HepG2 (cell line): ENCODE results near the gene PYGB. TPM values are rescaled to one million over a fixed set of nuclear protein-coding genes. Genes with fewer than 3 reads are reported as not detected.

Experiments
- ATAC-seq: fragments of 200-7000 bp; cut with Tn5 transposase; 3 replicates; pipeline ENCODE4 v1.9.1; 2020; ENCODE audit warnings: mild to moderate bottlenecking, moderate library complexity
- BruUV-seq: library from RNA; stranded (reverse); fragments of 400-500 nt; replicated peaks from 2 replicates; lab custom pipeline; 2021; lab: Mats Ljungman, UMichigan
- CTCF ChIA-PET: fragments of 300-600 bp; formaldehyde crosslinking; extraction: SDS; loops from one replicate; lab custom pipeline; 2021; ENCODE audit warnings: low total read pairs, inconsistent platforms, low intra/inter-chr PET ratio; lab: Yijun Ruan, JAX
- POLR2A ChIA-PET: fragments of 350-600 bp; sonication (Branson Sonifier 250); formaldehyde crosslinking; loops from one replicate; lab custom pipeline; 2020; ENCODE audit warnings: antibody characterized with exemption, inconsistent platforms; lab: Yijun Ruan, JAX
- DNase-seq: peaks from one replicate; pipeline ENCODE4 v3.0.0-alpha.2; 2015; ENCODE audit warnings: low spot score
- FAIRE-seq: peaks from 3 replicates; lab custom pipeline; 2011; peaks lifted over from hg19 to GRCh38; lab: Jason Lieb, UNC
- H2AFZ ChIP-seq: one replicate; pipeline ENCODE4 v1.6.1; 2011; ENCODE audit warnings: low read length, inconsistent platforms
- H3K27ac ChIP-seq: fragments of 300-600 bp; 3 replicates; pipeline ENCODE4 v1.8.0; 2011; ENCODE audit warnings: mixed run types, mild to moderate bottlenecking, mixed read lengths, low read length, inconsistent platforms; ENCODE audit not compliant: insufficient read depth; ENCODE audit errors: extremely low read length
- H3K27me3 ChIP-seq, 2 experiments: fragments of 200-600 bp in 1 of 2; 2 replicates in 1 of 2; 3 replicates in 1 of 2; pipeline versions ENCODE4 v1.6.0 to v1.8.0; 2011; ENCODE audit warnings: low read length in 2 of 2, mild to moderate bottlenecking in 2 of 2, moderate library complexity in 2 of 2, inconsistent platforms in 1 of 2; ENCODE audit not compliant: insufficient read depth in 2 of 2, control insufficient read depth in 1 of 2
- H3K36me3 ChIP-seq, 2 experiments: fragments of 200-600 bp in 1 of 2; replicated peaks in 1 of 2; 2 replicates in 1 of 2; 3 replicates in 1 of 2; pipeline versions ENCODE4 v1.5.1 to v1.8.0; 2011; ENCODE audit warnings: low read length in 2 of 2, inconsistent platforms in 1 of 2; ENCODE audit not compliant: insufficient read depth in 2 of 2, control insufficient read depth in 1 of 2
- H3K4me1 ChIP-seq: 2 replicates; pipeline ENCODE4 v1.5.1; 2012; ENCODE audit warnings: low read length, inconsistent platforms; ENCODE audit not compliant: insufficient read depth
- H3K4me2 ChIP-seq: 2 replicates; pipeline ENCODE4 v1.6.0; 2011; ENCODE audit warnings: low read depth, low read length, inconsistent platforms
- H3K4me3 ChIP-seq, 3 experiments: fragments of 200-600 bp in 1 of 3; sonication (generic), shearing (Covaris generic) in 1 of 3; replicated peaks in 1 of 3; 2 replicates each; pipeline ENCODE4 v1.5.1; 2011 to 2016; ENCODE audit warnings: low read length in 3 of 3, inconsistent platforms in 2 of 3, low read depth in 2 of 3, mild to moderate bottlenecking in 2 of 3, control low read depth in 1 of 3, mixed read lengths in 1 of 3; ENCODE audit not compliant: insufficient read depth in 1 of 3
- H3K79me2 ChIP-seq: one replicate; pipeline ENCODE4 v1.6.1; 2011; ENCODE audit warnings: low read length, inconsistent platforms; ENCODE audit not compliant: insufficient read depth
- H3K9ac ChIP-seq: 2 replicates; pipeline ENCODE4 v1.6.0; 2011; ENCODE audit warnings: mild to moderate bottlenecking, low read depth, low read length, inconsistent platforms; ENCODE audit not compliant: insufficient read depth
- H3K9me3 ChIP-seq: 2 replicates; pipeline ENCODE4 v1.5.1; 2012; ENCODE audit warnings: mild to moderate bottlenecking, low read length
- H4K20me1 ChIP-seq: 2 replicates; pipeline ENCODE4 v1.6.0; 2011; ENCODE audit warnings: inconsistent platforms, mild to moderate bottlenecking, low read length, moderate library complexity; ENCODE audit not compliant: insufficient read depth
- AGO2 ChIP-seq: fragments of 200-400 bp; formaldehyde crosslinking; optimal IDR thresholded peaks from 2 replicates; pipeline ENCODE3; 2017; ENCODE audit warnings: mild to moderate bottlenecking, low read depth, low read length, moderate library complexity
- CENPT ChIP-seq: sonication (generic); formaldehyde crosslinking; IDR thresholded peaks from 2 replicates; pipeline ENCODE4 v1.8.0; 2022; ENCODE audit warnings: low read depth, mild to moderate bottlenecking, moderate library complexity, missing genetic modification reagents
- IRX3 ChIP-seq: sonication (generic); formaldehyde crosslinking; IDR thresholded peaks from 2 replicates; pipeline ENCODE4 v1.8.1; 2023; ENCODE audit warnings: mild to moderate bottlenecking, low read depth, missing genetic modification reagents, borderline replicate concordance
- POLR2A ChIP-seq, 2 experiments: IDR thresholded peaks; 2 replicates each; pipeline ENCODE4 v1.6.1; 2011; ENCODE audit warnings: low read depth in 2 of 2, low read length in 2 of 2, mild to moderate bottlenecking in 1 of 2, moderate library complexity in 1 of 2; ENCODE audit not compliant: insufficient read depth in 1 of 2
- POLR2AphosphoS5 ChIP-seq: IDR thresholded peaks from 2 replicates; pipeline ENCODE4 v1.6.1; 2012; ENCODE audit warnings: low read depth, low read length
- ZC3H4 ChIP-seq: sonication (generic); formaldehyde crosslinking; IDR thresholded peaks from 2 replicates; pipeline ENCODE4 v1.4.0; 2020; ENCODE audit warnings: missing genetic modification reagents, borderline replicate concordance
- ZEB1 ChIP-seq: IDR thresholded peaks from 2 replicates; pipeline ENCODE4 v1.6.1; 2012; ENCODE audit warnings: mild to moderate bottlenecking, low read depth, inconsistent platforms; ENCODE audit not compliant: insufficient replicate concordance
- ZFY ChIP-seq: sonication (generic); formaldehyde crosslinking; IDR thresholded peaks from 2 replicates; pipeline ENCODE4 v1.4.0; 2020; ENCODE audit warnings: missing genetic modification reagents
- ZNF558 ChIP-seq: sonication (generic); formaldehyde crosslinking; IDR thresholded peaks from 2 replicates; pipeline ENCODE4 v1.9.0; 2022; ENCODE audit warnings: mild to moderate bottlenecking, missing genetic modification reagents, borderline replicate concordance
- WGBS: methylation state at CpG from one replicate; pipeline ENCODE4 v1.1.6; 2017; ENCODE audit warnings: low lambda C conversion rate; 5-methylcytosine and 5-hydroxymethylcytosine counted together
- in situ Hi-C: cut with HindIII; loops from 2 replicates; pipeline ENCODE4 v1.10.0; 2017; ENCODE audit warnings: low pct_unique_long_range_greater_than_20kb; ENCODE audit not compliant: extremely low pct_ligation_motif_present
- intact Hi-C: fragments of 100-400 bp; cut with micrococcal nuclease; formaldehyde crosslinking; loops from one replicate; pipeline ENCODE4 v1.10.0; 2022; ENCODE audit not compliant: unreplicated experiment
- polyA plus RNA-seq, 8 experiments: library from polyadenylated mRNA; depleted of rRNA in 3 of 8; stranded (reverse) in 7 of 8; unstranded in 1 of 8; fragments of >200 nt; fragmentation: Illumina TruSeq in 4 of 8; extraction: Trizol in 4 of 8; gene quantifications; 2 replicates each; pipeline versions ENCODE4 v1.2.1 to v1.2.3, GENCODE V29; 2011 to 2016; ENCODE audit warnings: low read depth in 4 of 8, missing spikeins in 1 of 8, mixed read lengths in 1 of 8; ENCODE audit not compliant: insufficient read depth in 1 of 8
- total RNA-seq, 5 experiments: library from RNA; depleted of rRNA; stranded (reverse); fragments of >200 nt; fragmentation: Illumina TruSeq; extraction: Trizol; gene quantifications; 2 replicates each; pipeline ENCODE4 v1.2.3, GENCODE V29; 2016; ENCODE audit warnings: low read depth in 1 of 5
- TF ChIP-seq, protein P1 (sequence below): sonication (generic); formaldehyde crosslinking; IDR thresholded peaks from one replicate; pipeline ENCODE4 v1.5.1; 2020; ENCODE audit warnings: mild to moderate bottlenecking, missing genetic modification reagents; ENCODE audit errors: not compliant biosample characterization
- TF ChIP-seq, protein P2 (sequence below): fragments of 450-650 bp; IDR thresholded peaks from 2 replicates; pipeline ENCODE4 v1.6.1; 2017; ENCODE audit warnings: mild to moderate bottlenecking

Gene PYGB
- total and polyA plus RNA-seq, 2 of the 13 experiments (the other 11 are each of a cell fraction or from before 2014, with no cell fraction given): 24.2 to 86.3 TPM

DNA sequence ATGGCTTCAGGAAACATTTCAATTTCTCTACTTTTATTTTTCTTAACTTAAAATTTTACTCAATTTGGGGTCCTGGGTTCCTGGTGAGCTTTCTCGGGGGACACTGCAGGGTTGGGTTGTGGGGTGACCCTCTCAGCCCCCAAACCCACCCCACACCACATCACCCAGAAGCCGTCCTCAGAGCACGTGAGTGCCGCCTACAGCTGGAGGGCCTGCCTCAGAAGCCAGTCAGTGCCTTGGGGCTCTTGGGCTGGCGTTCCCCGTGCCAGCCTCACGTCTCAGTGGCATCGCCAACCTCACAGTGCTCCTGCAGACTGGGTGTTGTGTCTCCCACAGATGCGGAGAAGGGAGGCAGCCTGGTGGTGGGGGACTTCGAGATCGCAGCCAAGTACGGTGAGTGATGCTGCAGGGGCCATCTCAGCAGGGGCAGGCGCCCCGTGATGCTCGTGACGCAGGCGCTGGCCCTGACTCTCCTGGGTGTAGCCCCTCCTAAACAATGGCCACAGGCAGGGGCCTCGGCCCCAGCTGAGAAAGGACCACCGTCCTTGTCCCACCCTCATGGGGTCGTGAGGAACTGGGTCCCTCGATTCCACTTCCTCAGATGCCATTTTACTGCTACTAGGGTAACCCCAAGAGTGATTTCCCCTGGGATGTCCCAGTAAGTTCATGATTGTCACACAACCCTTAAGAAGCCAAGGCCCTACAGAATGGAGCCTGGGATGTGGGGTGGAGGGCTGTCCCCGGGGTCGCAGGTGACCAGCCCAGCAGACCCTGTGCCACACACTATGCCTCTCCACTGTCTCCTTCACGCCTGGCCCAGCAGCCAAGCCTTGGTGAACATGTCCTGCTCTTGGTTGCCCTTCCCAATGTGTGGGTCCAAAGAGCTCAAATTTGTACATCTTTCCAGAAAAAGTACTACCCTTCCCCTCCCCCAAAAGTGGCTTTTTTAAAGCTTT is 23.8 kb upstream of the PYGB start (continued):
- TF ChIP-seq IRX3 (CRISPR knock-in tag): no peak
- TF ChIP-seq ZEB1: no peak
- no peak for TF ChIP-seq ZC3H4
- TF ChIP-seq ZNF558: 0 out of 2 replicates have a peak, but pooled peaks have one; percentile 49

DNA sequence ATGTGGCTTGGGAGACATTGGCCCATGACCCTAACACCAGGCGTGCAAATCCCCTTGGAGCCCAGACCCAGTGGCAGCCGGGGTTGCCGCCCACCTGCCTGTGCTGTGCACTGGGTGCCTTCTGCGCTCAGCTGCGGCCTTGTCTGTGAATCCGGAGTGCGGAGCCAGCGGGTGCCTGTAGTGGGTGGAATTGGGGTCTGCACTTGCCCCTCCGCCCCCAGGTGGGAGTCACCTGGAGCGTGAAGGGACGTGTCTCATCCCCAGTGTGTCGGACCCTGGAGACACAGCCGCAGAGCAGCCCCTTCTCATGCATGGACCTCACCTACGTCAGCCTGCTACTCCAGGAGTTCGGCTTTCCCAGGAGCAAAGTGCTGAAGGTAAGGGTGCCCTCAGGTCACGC is 22.9 kb upstream of the PYGB start:
- no peak overlapping the region for H2AFZ ChIP-seq
- no peak overlapping the region for H3K9ac ChIP-seq
- no peaks in the 10 kb centered on the region for H3K27me3 ChIP-seq
- no peaks in the 10 kb centered on the region for H4K20me1 ChIP-seq
- H3K79me2 ChIP-seq: no peaks in the 10 kb centered on the region
- no TSS peak for BruUV-seq
- DNase-seq (no peak), ATAC-seq (no peak), FAIRE-seq (no peak)
- H3K36me3 ChIP-seq: peaks cover 8 to 11% of the 10 kb centered on the region in 2 experiments; a peak in 3 of 5 replicates
- H3K4me3 ChIP-seq: no peak overlapping the region
- over 99% methylated on average over 16 of the region's 16 CpGs for WGBS
- H3K9me3 ChIP-seq: no peaks in the 10 kb centered on the region
- intact Hi-C loops: no loop called here
- H3K4me1 ChIP-seq: peaks cover 50% of the 10 kb centered on the region
- no peak overlapping the region for H3K4me2 ChIP-seq
- in situ Hi-C loops: no loop called here
- no peak overlapping the region for H3K27ac ChIP-seq
- ChIA-PET POLR2A (interaction anchor here (6.5 kb wide), 1 partner anchor 23 kb away, joined by 72 read pairs; the partner anchor contains the start of gene PYGB), CTCF (no interaction called here)
- TF ChIP-seq POLR2AphosphoS5 (peak; percentile 26; the same call in 1 of the 2 replicates), ZFY (no peak), POLR2A (IDR thresholded peaks at IDR 0.05; ENCODE audit: insufficient read depth in 1 of 2, low read depth in 2 of 2, low read length in 2 of 2) (0 out of 4 replicates have a peak, but pooled peaks of 1 of the 2 experiments have one; percentile 15), AGO2 (peak; percentile 58), CENPT (CRISPR knock-in tag) (0 out of 2 replicates have a peak, but pooled peaks have one; percentile 27)
- TF ChIP-seq, protein P1, sequence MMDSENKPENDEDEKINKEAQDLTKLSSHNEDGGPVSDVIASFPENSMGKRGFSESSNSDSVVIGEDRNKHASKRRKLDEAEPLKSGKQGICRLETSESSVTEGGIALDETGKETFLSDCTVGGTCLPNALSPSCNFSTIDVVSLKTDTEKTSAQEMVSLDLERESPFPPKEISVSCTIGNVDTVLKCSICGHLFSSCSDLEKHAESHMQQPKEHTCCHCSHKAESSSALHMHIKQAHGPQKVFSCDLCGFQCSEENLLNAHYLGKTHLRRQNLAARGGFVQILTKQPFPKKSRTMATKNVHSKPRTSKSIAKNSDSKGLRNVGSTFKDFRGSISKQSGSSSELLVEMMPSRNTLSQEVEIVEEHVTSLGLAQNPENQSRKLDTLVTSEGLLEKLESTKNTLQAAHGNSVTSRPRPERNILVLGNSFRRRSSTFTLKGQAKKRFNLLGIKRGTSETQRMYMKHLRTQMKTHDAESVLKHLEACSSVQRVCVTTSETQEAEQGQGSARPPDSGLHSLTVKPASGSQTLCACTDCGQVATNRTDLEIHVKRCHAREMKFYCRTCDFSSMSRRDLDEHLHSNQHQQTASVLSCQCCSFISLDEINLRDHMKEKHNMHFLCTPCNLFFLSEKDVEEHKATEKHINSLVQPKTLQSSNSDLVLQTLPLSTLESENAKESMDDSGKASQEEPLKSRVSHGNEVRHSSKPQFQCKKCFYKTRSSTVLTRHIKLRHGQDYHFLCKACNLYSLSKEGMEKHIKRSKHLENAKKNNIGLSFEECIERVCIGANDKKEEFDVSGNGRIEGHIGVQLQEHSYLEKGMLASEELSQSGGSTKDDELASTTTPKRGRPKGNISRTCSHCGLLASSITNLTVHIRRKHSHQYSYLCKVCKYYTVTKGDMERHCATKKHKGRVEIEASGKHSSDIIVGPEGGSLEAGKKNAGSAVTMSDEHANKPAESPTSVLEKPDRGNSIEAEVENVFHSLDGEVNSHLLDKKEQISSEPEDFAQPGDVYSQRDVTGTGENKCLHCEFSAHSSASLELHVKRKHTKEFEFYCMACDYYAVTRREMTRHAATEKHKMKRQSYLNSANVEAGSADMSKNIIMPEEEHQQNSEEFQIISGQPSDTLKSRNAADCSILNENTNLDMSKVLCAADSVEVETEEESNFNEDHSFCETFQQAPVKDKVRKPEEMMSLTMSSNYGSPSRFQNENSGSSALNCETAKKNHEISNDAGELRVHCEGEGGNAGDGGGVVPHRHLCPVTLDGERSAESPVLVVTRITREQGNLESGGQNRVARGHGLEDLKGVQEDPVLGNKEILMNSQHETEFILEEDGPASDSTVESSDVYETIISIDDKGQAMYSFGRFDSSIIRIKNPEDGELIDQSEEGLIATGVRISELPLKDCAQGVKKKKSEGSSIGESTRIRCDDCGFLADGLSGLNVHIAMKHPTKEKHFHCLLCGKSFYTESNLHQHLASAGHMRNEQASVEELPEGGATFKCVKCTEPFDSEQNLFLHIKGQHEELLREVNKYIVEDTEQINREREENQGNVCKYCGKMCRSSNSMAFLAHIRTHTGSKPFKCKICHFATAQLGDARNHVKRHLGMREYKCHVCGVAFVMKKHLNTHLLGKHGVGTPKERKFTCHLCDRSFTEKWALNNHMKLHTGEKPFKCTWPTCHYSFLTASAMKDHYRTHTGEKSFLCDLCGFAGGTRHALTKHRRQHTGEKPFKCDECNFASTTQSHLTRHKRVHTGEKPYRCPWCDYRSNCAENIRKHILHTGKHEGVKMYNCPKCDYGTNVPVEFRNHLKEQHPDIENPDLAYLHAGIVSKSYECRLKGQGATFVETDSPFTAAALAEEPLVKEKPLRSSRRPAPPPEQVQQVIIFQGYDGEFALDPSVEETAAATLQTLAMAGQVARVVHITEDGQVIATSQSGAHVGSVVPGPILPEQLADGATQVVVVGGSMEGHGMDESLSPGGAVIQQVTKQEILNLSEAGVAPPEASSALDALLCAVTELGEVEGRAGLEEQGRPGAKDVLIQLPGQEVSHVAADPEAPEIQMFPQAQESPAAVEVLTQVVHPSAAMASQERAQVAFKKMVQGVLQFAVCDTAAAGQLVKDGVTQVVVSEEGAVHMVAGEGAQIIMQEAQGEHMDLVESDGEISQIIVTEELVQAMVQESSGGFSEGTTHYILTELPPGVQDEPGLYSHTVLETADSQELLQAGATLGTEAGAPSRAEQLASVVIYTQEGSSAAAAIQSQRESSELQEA: peak; percentile 29
- TF ChIP-seq, protein P2, sequence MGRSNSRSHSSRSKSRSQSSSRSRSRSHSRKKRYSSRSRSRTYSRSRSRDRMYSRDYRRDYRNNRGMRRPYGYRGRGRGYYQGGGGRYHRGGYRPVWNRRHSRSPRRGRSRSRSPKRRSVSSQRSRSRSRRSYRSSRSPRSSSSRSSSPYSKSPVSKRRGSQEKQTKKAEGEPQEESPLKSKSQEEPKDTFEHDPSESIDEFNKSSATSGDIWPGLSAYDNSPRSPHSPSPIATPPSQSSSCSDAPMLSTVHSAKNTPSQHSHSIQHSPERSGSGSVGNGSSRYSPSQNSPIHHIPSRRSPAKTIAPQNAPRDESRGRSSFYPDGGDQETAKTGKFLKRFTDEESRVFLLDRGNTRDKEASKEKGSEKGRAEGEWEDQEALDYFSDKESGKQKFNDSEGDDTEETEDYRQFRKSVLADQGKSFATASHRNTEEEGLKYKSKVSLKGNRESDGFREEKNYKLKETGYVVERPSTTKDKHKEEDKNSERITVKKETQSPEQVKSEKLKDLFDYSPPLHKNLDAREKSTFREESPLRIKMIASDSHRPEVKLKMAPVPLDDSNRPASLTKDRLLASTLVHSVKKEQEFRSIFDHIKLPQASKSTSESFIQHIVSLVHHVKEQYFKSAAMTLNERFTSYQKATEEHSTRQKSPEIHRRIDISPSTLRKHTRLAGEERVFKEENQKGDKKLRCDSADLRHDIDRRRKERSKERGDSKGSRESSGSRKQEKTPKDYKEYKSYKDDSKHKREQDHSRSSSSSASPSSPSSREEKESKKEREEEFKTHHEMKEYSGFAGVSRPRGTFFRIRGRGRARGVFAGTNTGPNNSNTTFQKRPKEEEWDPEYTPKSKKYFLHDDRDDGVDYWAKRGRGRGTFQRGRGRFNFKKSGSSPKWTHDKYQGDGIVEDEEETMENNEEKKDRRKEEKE: no peak
